Osteoblast (primary cell): ENCODE results near the gene CHST12. TPM values are rescaled to one million over a fixed set of nuclear protein-coding genes. Genes with fewer than 3 reads are reported as not detected.
A peak's percentile ranks its signal among the peaks of the same experiment; 100 is the strongest.

Experiments
- DNase-seq: peaks from one replicate; pipeline ENCODE4 v3.0.0; 2011; ENCODE audit warnings: low spot score, mixed read lengths; ENCODE audit not compliant: insufficient read length; ENCODE audit errors: missing footprints
- H2AFZ ChIP-seq: 2 replicates; pipeline ENCODE4 v1.6.0; 2011; ENCODE audit warnings: mild to moderate bottlenecking, low read length
- H3K27ac ChIP-seq: 2 replicates; pipeline ENCODE4 v1.5.1; 2011; ENCODE audit warnings: mild to moderate bottlenecking, low read depth, low read length, moderate library complexity
- H3K27me3 ChIP-seq: 2 replicates; pipeline ENCODE4 v1.6.0; 2012; ENCODE audit warnings: mild to moderate bottlenecking, control low read depth, inconsistent platforms, low read length, moderate library complexity; ENCODE audit not compliant: insufficient read depth
- H3K36me3 ChIP-seq: 2 replicates; pipeline ENCODE4 v1.5.1; 2011; ENCODE audit warnings: mild to moderate bottlenecking, low read length, control low read depth, moderate library complexity; ENCODE audit not compliant: insufficient read depth
- H3K4me1 ChIP-seq: 2 replicates; pipeline ENCODE4 v1.5.1; 2011; ENCODE audit warnings: mild to moderate bottlenecking, low read length, control low read depth, moderate library complexity; ENCODE audit not compliant: insufficient read depth
- H3K4me2 ChIP-seq: 2 replicates; pipeline ENCODE4 v1.6.0; 2011; ENCODE audit warnings: mild to moderate bottlenecking, low read length; ENCODE audit not compliant: insufficient read depth
- H3K4me3 ChIP-seq: fragments of 200-600 bp; sonication (generic); 3 replicates; pipeline ENCODE4 v1.5.1; 2012; ENCODE audit warnings: mild to moderate bottlenecking, low read length, inconsistent platforms; ENCODE audit not compliant: insufficient read depth
- H3K79me2 ChIP-seq: 2 replicates; pipeline ENCODE4 v1.6.0; 2012; ENCODE audit warnings: mild to moderate bottlenecking, low read length, control low read depth, inconsistent platforms; ENCODE audit not compliant: insufficient read depth
- H3K9me3 ChIP-seq: 2 replicates; pipeline ENCODE4 v1.5.1; 2011; ENCODE audit warnings: low read depth, low read length, control low read depth
- H4K20me1 ChIP-seq: 2 replicates; pipeline ENCODE4 v1.6.0; 2012; ENCODE audit warnings: mild to moderate bottlenecking, low read length, control low read depth; ENCODE audit not compliant: insufficient read depth
- CTCF ChIP-seq: IDR thresholded peaks from 2 replicates; pipeline ENCODE4 v1.5.1; 2011; ENCODE audit warnings: mild to moderate bottlenecking, low read depth, low read length, moderate library complexity; ENCODE audit errors: extremely low read depth
- total RNA-seq: library from RNA; depleted of rRNA; stranded (reverse); fragments of >200 nt; gene quantifications from 2 replicates; pipeline ENCODE4 v1.2.3, GENCODE V29; 2012

Gene CHST12
- total RNA-seq: 3.8 and 4.0 TPM in 2 replicates

DNA sequence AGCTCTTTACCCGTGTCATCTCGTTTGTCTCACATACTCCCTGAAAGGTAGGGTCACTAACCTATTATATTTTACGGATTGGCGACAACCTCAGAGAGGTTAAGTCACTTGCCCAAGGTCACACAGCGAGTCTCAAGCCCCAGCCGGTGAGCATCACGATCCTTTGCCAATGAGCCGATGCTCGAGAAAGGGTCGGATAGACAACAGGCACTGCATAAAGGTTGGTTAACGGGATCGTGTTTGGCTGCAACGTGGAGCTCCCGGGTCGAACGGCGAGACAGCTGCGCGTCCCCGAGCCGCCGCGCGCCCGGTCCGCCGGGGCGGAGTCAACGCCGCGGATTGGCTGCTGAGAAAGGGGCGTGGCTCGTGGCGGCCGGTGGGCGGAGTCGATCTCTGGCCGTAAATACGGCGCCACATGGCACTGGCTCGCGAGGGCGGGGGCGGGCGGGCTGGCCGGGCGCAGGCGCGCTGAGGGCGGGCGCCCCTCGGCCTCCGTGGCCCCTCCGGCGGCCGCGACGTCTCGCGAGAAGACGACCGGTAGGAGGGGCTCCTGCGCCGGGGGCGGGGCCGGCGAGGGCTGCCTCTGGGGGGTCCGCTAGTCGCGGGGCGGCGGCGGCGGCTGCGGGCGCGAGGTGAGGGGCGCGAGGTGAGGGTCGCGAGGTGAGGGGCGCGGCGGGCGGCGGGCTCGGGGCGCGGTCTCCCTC is at the start of gene CHST12:
Gene CHST12, plus strand, starts transcription at position 598 of the 704 bp plus-strand sequence. CDS start 29,029 bp downstream, outside the sequence.
- peaks cover 18% of the 10 kb centered on the region for H3K4me1 ChIP-seq
- no peak for TF ChIP-seq CTCF
- peak; percentile 100 for DNase-seq
- H2AFZ ChIP-seq: peak within 1 kb of the TSS; percentile 95
- peak within 1 kb of the TSS; percentile 61 for H3K27ac ChIP-seq
- peaks cover 19% of the 10 kb centered on the region for H4K20me1 ChIP-seq
- peak within 1 kb of the TSS; percentile 81 for H3K4me3 ChIP-seq
- H3K4me2 ChIP-seq: peak within 1 kb of the TSS; percentile 93
- H3K9me3 ChIP-seq: no peaks in the 10 kb centered on the region
- no peaks in the 10 kb centered on the region for H3K36me3 ChIP-seq
- no peaks in the 10 kb centered on the region for H3K27me3 ChIP-seq
- H3K79me2 ChIP-seq: peaks cover 29% of the 10 kb centered on the region

GRCh38 chr7:2353936-2354185 is 49.5 kb upstream of the CHST12 start:
- H4K20me1 ChIP-seq: peaks cover 31% of the 10 kb centered on the region
- no peaks in the 10 kb centered on the region for H3K9me3 ChIP-seq
- peak overlapping the region; percentile 97 for H2AFZ ChIP-seq
- H3K4me2 ChIP-seq: peak overlapping the region; percentile 94
- H3K36me3 ChIP-seq: peaks cover 22% of the 10 kb centered on the region
- peak overlapping the region; percentile 100 for H3K27ac ChIP-seq
- peak overlapping the region; percentile 96 for H3K4me3 ChIP-seq
- peak; percentile 99 for DNase-seq
- H3K4me1 ChIP-seq: peaks cover 26% of the 10 kb centered on the region
- no peaks in the 10 kb centered on the region for H3K27me3 ChIP-seq
- H3K79me2 ChIP-seq: peaks cover 61% of the 10 kb centered on the region
- no peak for TF ChIP-seq CTCF

GRCh38 chr7:2354186-2354938 is 49.0 kb upstream of the CHST12 start, which contains the start of gene EIF3B:
TSS of gene EIF3B (plus strand) at chr7:2354827. CDS start at chr7:2354922, 95 bp downstream.
- peak; percentile 99 for DNase-seq
- H4K20me1 ChIP-seq: peaks cover 36% of the 10 kb centered on the region
- H3K79me2 ChIP-seq: peaks cover 66% of the 10 kb centered on the region
- peaks cover 26% of the 10 kb centered on the region for H3K36me3 ChIP-seq
- H3K4me1 ChIP-seq: peaks cover 26% of the 10 kb centered on the region
- no peaks in the 10 kb centered on the region for H3K27me3 ChIP-seq
- peak within 1 kb of the TSS; percentile 96 for H3K4me3 ChIP-seq
- peak within 1 kb of the TSS; percentile 100 for H3K27ac ChIP-seq
- peak within 1 kb of the TSS; percentile 99 for H3K4me2 ChIP-seq
- TF ChIP-seq CTCF: no peak
- peak within 1 kb of the TSS; percentile 97 for H2AFZ ChIP-seq
- no peaks in the 10 kb centered on the region for H3K9me3 ChIP-seq
